B cell (primary cell): ENCODE measurements around the gene ARHGEF7. TPM values are rescaled to one million over a fixed set of nuclear protein-coding genes. Genes with fewer than 3 reads are reported as not detected.

Experiments used
- ATAC-seq: fragments of 200-7000 bp; cut with Tn5 transposase; one replicate; pipeline ENCODE4 v1.10.0; 2021; ENCODE audit warnings: low read depth, mild to moderate bottlenecking, moderate number of reproducible peaks, moderate library complexity
- CTCF ChIA-PET: fragments of 350-600 bp; sonication (Branson Sonifier 250); formaldehyde crosslinking; loops from one replicate; lab custom pipeline; 2021; ENCODE audit warnings: antibody characterized with exemption, inconsistent platforms; lab: Charles Lee
- POLR2A ChIA-PET: fragments of 350-600 bp; sonication (Branson Sonifier 250); formaldehyde crosslinking; loops from one replicate; lab custom pipeline; 2021; ENCODE audit warnings: antibody characterized with exemption; lab: Charles Lee
- DNase-seq: peaks from one replicate; pipeline ENCODE4 v3.0.0; 2013
- H2AFZ ChIP-seq: 2 replicates; pipeline ENCODE4 v1.6.1; 2012; ENCODE audit warnings: mild to moderate bottlenecking, low read depth, low read length; ENCODE audit not compliant: insufficient read depth, poor library complexity, severe bottlenecking
- H3K27ac ChIP-seq, 2 donors: 1 replicate in 1 of 2; 2 replicates in 1 of 2; pipeline ENCODE4 v1.5.1; 2012 to 2013; ENCODE audit warnings: low read length in 2 of 2, mild to moderate bottlenecking in 2 of 2, moderate library complexity in 1 of 2
- H3K27me3 ChIP-seq, 4 experiments: fragments of 200-600 bp in 1 of 4; sonication (generic) in 1 of 4; replicated peaks in 1 of 4; 1 replicate in 2 of 4; 2 replicates in 2 of 4; pipeline versions ENCODE4 v1.6.1 to v1.7.0; 2013 to 2016; ENCODE audit warnings: low read length in 3 of 4, mild to moderate bottlenecking in 2 of 4, mixed read lengths in 1 of 4, moderate library complexity in 1 of 4; ENCODE audit not compliant: insufficient read depth in 4 of 4, control insufficient read depth in 3 of 4; ENCODE audit errors: control extremely low read depth in 1 of 4
- H3K36me3 ChIP-seq, 2 experiments: replicated peaks in 1 of 2; 1 replicate in 1 of 2; 2 replicates in 1 of 2; pipeline versions ENCODE4 v1.6.1 to v1.7.1; 2013; ENCODE audit warnings: low read length in 1 of 2; ENCODE audit not compliant: insufficient read depth in 2 of 2, control insufficient read depth in 1 of 2; ENCODE audit errors: control extremely low read depth in 1 of 2, extremely low read depth in 1 of 2
- H3K4me1 ChIP-seq, 2 donors: fragments of 200-600 bp in 1 of 2; sonication (generic) in 1 of 2; 1 replicate in 1 of 2; 2 replicates in 1 of 2; pipeline versions ENCODE4 v1.5.1 to v1.6.1; 2013 to 2017; ENCODE audit warnings: low read length in 2 of 2; ENCODE audit not compliant: control insufficient read depth in 2 of 2, insufficient read depth in 2 of 2
- H3K4me2 ChIP-seq: replicated peaks from 2 replicates; pipeline ENCODE3; 2012; ENCODE audit warnings: mild to moderate bottlenecking, low read depth, low read length; ENCODE audit not compliant: poor library complexity, severe bottlenecking
- H3K4me3 ChIP-seq, 5 experiments: fragments of 200-600 bp in 1 of 5; sonication (generic) in 1 of 5; 1 replicate in 3 of 5; 2 replicates in 2 of 5; pipeline versions ENCODE4 v1.5.1 to v1.7.0; 2011 to 2016; ENCODE audit warnings: low read length in 4 of 5, mild to moderate bottlenecking in 4 of 5, low read depth in 2 of 5, control low read depth in 1 of 5, moderate library complexity in 1 of 5; ENCODE audit not compliant: insufficient read depth in 1 of 5; ENCODE audit errors: control extremely low read depth in 1 of 5, extremely low read depth in 1 of 5
- H3K79me2 ChIP-seq: fragments of 200-600 bp; sonication (generic); one replicate; pipeline ENCODE4 v1.6.0; 2016; ENCODE audit warnings: low read length; ENCODE audit not compliant: control insufficient read depth, insufficient read depth
- H3K9ac ChIP-seq: fragments of 200-600 bp; sonication (generic); 2 replicates; pipeline ENCODE4 v1.6.1; 2017; ENCODE audit warnings: mild to moderate bottlenecking, low read length, moderate library complexity
- H3K9me3 ChIP-seq, 3 donors: one replicate each; pipeline versions ENCODE4 v1.6.1 to v1.7.1; 2013; ENCODE audit warnings: low read length in 2 of 3; ENCODE audit not compliant: control insufficient read depth in 2 of 3, insufficient read depth in 1 of 3; ENCODE audit errors: control extremely low read depth in 1 of 3
- H4K20me1 ChIP-seq: 2 replicates; pipeline ENCODE4 v1.6.0; 2012; ENCODE audit warnings: mild to moderate bottlenecking, low read length; ENCODE audit not compliant: insufficient read depth, control insufficient read depth, poor library complexity, severe bottlenecking
- H3K27ac Mint-ChIP-seq: one replicate; pipeline ENCODE4 v1.8.0; 2021; ENCODE audit warnings: mixed read lengths
- H3K27me3 Mint-ChIP-seq: one replicate; pipeline ENCODE4 v1.8.0; 2021; ENCODE audit warnings: mixed read lengths
- H3K4me1 Mint-ChIP-seq: one replicate; pipeline ENCODE4 v1.8.0; 2021; ENCODE audit warnings: mixed read lengths
- H3K4me3 Mint-ChIP-seq: one replicate; pipeline ENCODE4 v1.8.0; 2021; ENCODE audit warnings: mixed read lengths
- H3K9me3 Mint-ChIP-seq: one replicate; pipeline ENCODE4 v1.8.0; 2022; ENCODE audit warnings: mixed read lengths; ENCODE audit not compliant: insufficient read depth
- CTCF ChIP-seq: fragments of 200-600 bp; IDR thresholded peaks from one replicate; pipeline ENCODE4 v1.8.0; 2022; ENCODE audit warnings: antibody characterized with exemption, mild to moderate bottlenecking
- EZH2 ChIP-seq: IDR thresholded peaks from 2 replicates; pipeline ENCODE4 v1.6.1; 2012; ENCODE audit warnings: borderline replicate concordance, low read depth, mild to moderate bottlenecking, moderate library complexity, low read length; ENCODE audit not compliant: insufficient read depth, poor library complexity, severe bottlenecking
- WGBS: methylation state at CpG from one replicate; pipeline ENCODE4 v1.1.5; 2013; ENCODE audit warnings: missing lambda C conversion rate; ENCODE audit not compliant: insufficient coverage; 5-methylcytosine and 5-hydroxymethylcytosine counted together
- intact Hi-C: fragments of 100-400 bp; cut with micrococcal nuclease; formaldehyde crosslinking; loops from one replicate; pipeline ENCODE4 v1.10.0; 2022
- polyA plus RNA-seq: library from polyadenylated mRNA; depleted of rRNA; stranded (reverse); fragments of >200 nt; gene quantifications from 2 replicates; pipeline ENCODE4 v1.2.3, GENCODE V29; 2012
- total RNA-seq, 2 donors: library from RNA; stranded (reverse); fragments of 120-200 nt in 1 of 2; gene quantifications; 1 replicate in 1 of 2; 2 replicates in 1 of 2; pipeline versions ENCODE4 v1.2.3 to v1.2.4, GENCODE V29; 2013 to 2022

The ARHGEF7 gene
- total and polyA plus RNA-seq, 2 donors (not counting 1 experiment from before 2014, with no cell fraction given), result 62.3 to 125 TPM

- no peak overlapping the region for H2AFZ ChIP-seq
- Mint-ChIP-seq H3K9me3 (no peaks in the 10 kb centered on the region), H3K4me3 (no peak overlapping the region), H3K27me3 (no peaks in the 10 kb centered on the region), H3K4me1 (no peaks in the 10 kb centered on the region), H3K27ac (no peak overlapping the region)
- no peaks in the 10 kb centered on the region for H3K4me1 ChIP-seq
- no peaks in the 10 kb centered on the region for H3K79me2 ChIP-seq
- H3K36me3 ChIP-seq, result peaks cover 4 to 93% of the 10 kb centered on the region in 2 experiments
- no peak overlapping the region for H3K4me2 ChIP-seq
- TF ChIP-seq CTCF, result no peak
- TF ChIP-seq EZH2, result no peak
- H4K20me1 ChIP-seq, result peaks cover 23% of the 10 kb centered on the region
- POLR2A ChIA-PET, result no interaction called here
- H3K9ac ChIP-seq, result no peak overlapping the region
- no peak overlapping the region for H3K27ac ChIP-seq
- ATAC-seq, result no peak
- intact Hi-C loops, result no loop called here
- no peaks in the 10 kb centered on the region for H3K27me3 ChIP-seq
- 97% methylated on average over 11 of the region's 11 CpGs for WGBS
- no peak overlapping the region for H3K4me3 ChIP-seq
- no peak for DNase-seq
- no peaks in the 10 kb centered on the region for H3K9me3 ChIP-seq
- CTCF ChIA-PET, result no interaction called here
Measured at GRCh38 chr13:111289251-111289650, 174.1 kb downstream of the ARHGEF7 start.

GRCh38 chr13:111291908-111292307, 176.8 kb downstream of the ARHGEF7 start:
- Mint-ChIP-seq H3K27ac (no peak overlapping the region), H3K4me3 (no peak overlapping the region), H3K9me3 (no peaks in the 10 kb centered on the region), H3K27me3 (no peaks in the 10 kb centered on the region), H3K4me1 (no peaks in the 10 kb centered on the region)
- WGBS, result 96% methylated on average over 11 of the region's 14 CpGs
- Histone ChIP-seq H2AFZ (no peak overlapping the region), H3K4me2 (no peak overlapping the region), H3K27me3 (no peaks in the 10 kb centered on the region), H3K9ac (no peak overlapping the region), H3K79me2 (no peaks in the 10 kb centered on the region), H3K9me3 (no peaks in the 10 kb centered on the region), H3K4me3 (no peak overlapping the region), H4K20me1 (peaks cover 6% of the 10 kb centered on the region), H3K27ac (no peak overlapping the region), H3K4me1 (no peaks in the 10 kb centered on the region), H3K36me3 (peaks cover 0 to 87% of the 10 kb centered on the region in 2 experiments)
- intact Hi-C loops, result no loop called here
- ATAC-seq (no peak), DNase-seq (no peak)
- TF ChIP-seq EZH2 (no peak), CTCF (no peak)
- CTCF ChIA-PET, result no interaction called here
- POLR2A ChIA-PET, result no interaction called here
